ENCODE results near the gene ZNF629. TPM values are rescaled to one million over a fixed set of nuclear protein-coding genes. Genes with fewer than 3 reads are reported as not detected.

ZNF629 gene
- total and polyA plus RNA-seq, 2 experiments from 2014 or later: 4.1 to 20.3 TPM

- TF ChIP-seq POLR2AphosphoS5 (IDR thresholded peaks at IDR 0.05; ENCODE audit: low read depth): no peak
- TF ChIP-seq JUNB (IDR thresholded peaks at IDR 0.05; ENCODE audit: unreplicated experiment): no peak
- no peak for TF ChIP-seq ZNF331 (CRISPR knock-in tag; IDR thresholded peaks at IDR 0.05; ENCODE audit: low read depth)
Observed at GRCh38 chr16:30820952-30821421, 34.0 kb upstream of the ZNF629 start (continued).

GRCh38 chr16:30816769-30817168 is 29.8 kb upstream of the ZNF629 start:
- TF ChIP-seq CTCF (conservative IDR thresholded peaks at IDR 0.05; ENCODE audit: low read depth in 2 of 2): no peak
- TF ChIP-seq ETS1 (IDR thresholded peaks at IDR 0.05): no peak
- no peak for TF ChIP-seq ZNF114 (CRISPR knock-in tag; IDR thresholded peaks at IDR 0.05)
- no peak for TF ChIP-seq ZNF462 (CRISPR knock-in tag; IDR thresholded peaks at IDR 0.05)
- no peak for TF ChIP-seq POLR2AphosphoS5 (IDR thresholded peaks at IDR 0.05; ENCODE audit: low read depth)
- no peak for TF ChIP-seq CREB1 (CRISPR knock-in tag; IDR thresholded peaks at IDR 0.05; ENCODE audit: low read depth)

More at GRCh38 chr16:30816769-30817168, 29.8 kb upstream of the ZNF629 start:
- no peak overlapping the region for H3K4me3 ChIP-seq
- H3K4me2 ChIP-seq: no peak overlapping the region
- no peaks in the 10 kb centered on the region for H4K20me1 ChIP-seq (replicated peaks; ENCODE audit: insufficient read depth)
- H3K27me3 ChIP-seq (ENCODE audit: insufficient read depth): peaks cover 7% of the 10 kb centered on the region; the same call in 1 of the 2 replicates
- Mint-ChIP-seq H3K27me3 (ENCODE audit: insufficient read depth, low read depth, poor library complexity) (peaks cover 8% of the 10 kb centered on the region), H3K27ac (no peak overlapping the region), H3K4me1 (peaks cover 3% of the 10 kb centered on the region; the same call in 1 of the 3 replicates), H3K36me3 (ENCODE audit: low read depth) (no peaks in the 10 kb centered on the region), H3K9me3 (peaks cover 3% of the 10 kb centered on the region; the same call in 1 of the 3 replicates), H3K4me3 (no peak overlapping the region)
- no peak overlapping the region for H2AFZ ChIP-seq
- H3K36me3 ChIP-seq (ENCODE audit: insufficient read depth): no peaks in the 10 kb centered on the region
- H3K79me2 ChIP-seq (replicated peaks; ENCODE audit: insufficient read depth): no peaks in the 10 kb centered on the region
- no peak for ATAC-seq
- 0 out of 2 replicates have a peak, but pooled peaks cover 3% of the 10 kb centered on the region for H3K4me1 ChIP-seq (ENCODE audit: insufficient read depth)
- no peak for DNase-seq (ENCODE audit: low spot score)
- no peak overlapping the region for H3K27ac ChIP-seq (ENCODE audit: low read depth)
- no peaks in the 10 kb centered on the region for H3K9me2 ChIP-seq (ENCODE audit: insufficient read depth)
- H3F3A ChIP-seq (replicated peaks; ENCODE audit: low read depth): no peaks in the 10 kb centered on the region
